Astrocyte of the spinal cord (primary cell): ENCODE results near the gene DCK.
"Not testable (repeated sequence)": the region's sequence is repeated elsewhere in the genome, so short reads cannot be mapped to it uniquely, and the experiment has no call there.

Experiments used
- DNase-seq: peaks from one replicate; pipeline ENCODE4 v3.0.0; 2011; ENCODE audit warnings: low read depth, low spot score
- H3K4me3 ChIP-seq: 2 replicates; pipeline ENCODE4 v1.5.1; 2011; ENCODE audit warnings: low read depth, mild to moderate bottlenecking, low read length, moderate library complexity
- CTCF ChIP-seq: IDR thresholded peaks from 2 replicates; pipeline ENCODE4 v1.5.1; 2012; ENCODE audit warnings: low read depth, mild to moderate bottlenecking, low read length, inconsistent platforms
- in situ Hi-C: cut with HindIII; loops from 2 replicates; pipeline ENCODE4 v1.10.0; 2017; ENCODE audit warnings: low sequenced_read_pairs

The DCK gene

GRCh38 chr4:71008196-71008595, 14.7 kb downstream of the DCK start:
- no peak for TF ChIP-seq CTCF
- H3K4me3 ChIP-seq = no peak overlapping the region
- DNase-seq = no peak
- in situ Hi-C loops = no loop called here

- H3K4me3 ChIP-seq = no peak overlapping the region
- no peak for TF ChIP-seq CTCF
- in situ Hi-C loops = no loop called here
- DNase-seq = peak; percentile 31
Measured at GRCh38 chr4:71009086-71009485, 15.6 kb downstream of the DCK start.

- peak; percentile 63 for TF ChIP-seq CTCF
- peak; percentile 72 for DNase-seq
- in situ Hi-C loops = no loop called here
- no peak overlapping the region for H3K4me3 ChIP-seq
Measured at GRCh38 chr4:71009890-71010588, 16.6 kb downstream of the DCK start.

- no peak overlapping the region for H3K4me3 ChIP-seq
- in situ Hi-C loops = no loop called here
- no peak for TF ChIP-seq CTCF
- DNase-seq = no peak
Measured at GRCh38 chr4:71011451-71011850, 18.0 kb downstream of the DCK start.

GRCh38 chr4:71017391-71017790, 23.9 kb downstream of the DCK start:
- H3K4me3 ChIP-seq, in situ Hi-C loops, DNase-seq: not testable (repeated sequence)

GRCh38 chr4:71020611-71021010, 27.2 kb downstream of the DCK start:
- H3K4me3 ChIP-seq = no peak overlapping the region
- in situ Hi-C loops = no loop called here
- DNase-seq = peak; percentile 42
- no peak for TF ChIP-seq CTCF

- H3K4me3 ChIP-seq = no peak overlapping the region
- in situ Hi-C loops = no loop called here
- DNase-seq = peak; percentile 13
- TF ChIP-seq CTCF = no peak
Measured at GRCh38 chr4:71025654-71026053, 32.2 kb downstream of the DCK start.
